HG03108 (cell line): ENCODE measurements around the gene CNTNAP3.
"Not testable (repeated sequence)": the region's sequence is repeated elsewhere in the genome, so short reads cannot be mapped to it uniquely, and the experiment has no call there.

Experiments
- ATAC-seq: cut with Tn5 transposase; IDR thresholded peaks from one replicate; pipeline ENCODE4 v1.9.1; 2021; ENCODE audit warnings: moderate library complexity; ENCODE audit not compliant: unreplicated experiment

The CNTNAP3 gene

DNA sequence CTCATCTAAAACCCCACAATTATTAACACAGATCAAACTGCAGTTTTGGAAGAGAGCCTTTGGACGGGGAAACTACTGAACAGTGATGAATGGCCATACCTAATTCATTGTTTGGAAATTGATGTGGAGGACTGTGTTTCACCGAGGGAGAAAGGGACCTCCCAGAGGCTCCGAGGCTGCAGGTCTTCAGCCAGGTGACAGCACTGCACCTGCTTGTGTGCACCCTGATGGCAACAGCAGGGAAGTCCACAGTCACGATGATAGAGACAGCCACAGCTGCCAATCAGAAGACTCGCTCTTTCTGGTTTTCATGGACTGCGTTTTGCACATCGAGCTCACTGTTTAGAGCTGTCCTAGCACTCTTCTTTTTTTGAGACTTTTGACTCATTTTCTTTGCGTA, 214.4 kb downstream of the CNTNAP3 start:
- ATAC-seq, result not testable (repeated sequence)

DNA sequence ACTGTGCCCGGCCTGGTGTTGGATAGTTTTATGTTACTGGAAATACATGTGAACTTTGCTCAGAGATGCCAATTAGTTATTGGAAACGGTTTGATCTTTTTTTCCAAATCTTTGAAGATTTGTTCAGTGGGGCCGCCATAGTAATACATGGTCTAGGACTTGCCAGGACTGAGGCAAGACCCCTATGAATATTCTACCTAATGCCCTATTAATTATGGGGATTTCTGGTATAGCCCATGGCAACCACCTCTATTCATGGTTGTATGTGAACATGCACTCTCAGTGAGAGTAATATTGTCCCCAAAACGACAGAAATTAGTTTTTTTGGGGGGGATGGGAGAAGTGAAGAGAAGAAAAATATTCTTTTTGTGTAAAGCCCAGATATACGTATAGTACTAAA, 220.3 kb downstream of the CNTNAP3 start:
- not testable (repeated sequence) for ATAC-seq

DNA sequence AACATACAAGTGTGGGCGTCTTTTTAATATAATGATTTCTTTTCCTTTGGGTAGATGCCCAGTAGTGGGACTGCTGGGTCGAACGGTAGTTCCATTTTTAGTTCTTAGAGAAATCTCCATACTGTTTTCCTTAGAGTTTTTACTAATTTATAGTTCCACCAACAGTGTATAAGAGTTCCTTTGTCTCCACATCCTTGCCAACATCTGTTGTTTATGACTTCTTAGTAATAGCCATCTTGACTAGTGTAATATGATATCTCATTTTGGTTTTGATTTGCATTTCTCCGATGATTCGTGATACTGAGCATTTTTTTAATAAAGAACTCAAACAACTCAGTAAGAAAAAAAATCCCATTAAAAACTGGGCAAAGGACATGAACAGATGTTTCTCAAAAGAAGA, 225.0 kb downstream of the CNTNAP3 start:
- ATAC-seq, result not testable (repeated sequence)

GRCh38 chr9:39054453-39054852, 233.5 kb downstream of the CNTNAP3 start:
- not testable (repeated sequence) for ATAC-seq

- not testable (repeated sequence) for ATAC-seq
These were observed 241.1 kb downstream of the CNTNAP3 start for GRCh38 chr9:39046833-39047232.

DNA sequence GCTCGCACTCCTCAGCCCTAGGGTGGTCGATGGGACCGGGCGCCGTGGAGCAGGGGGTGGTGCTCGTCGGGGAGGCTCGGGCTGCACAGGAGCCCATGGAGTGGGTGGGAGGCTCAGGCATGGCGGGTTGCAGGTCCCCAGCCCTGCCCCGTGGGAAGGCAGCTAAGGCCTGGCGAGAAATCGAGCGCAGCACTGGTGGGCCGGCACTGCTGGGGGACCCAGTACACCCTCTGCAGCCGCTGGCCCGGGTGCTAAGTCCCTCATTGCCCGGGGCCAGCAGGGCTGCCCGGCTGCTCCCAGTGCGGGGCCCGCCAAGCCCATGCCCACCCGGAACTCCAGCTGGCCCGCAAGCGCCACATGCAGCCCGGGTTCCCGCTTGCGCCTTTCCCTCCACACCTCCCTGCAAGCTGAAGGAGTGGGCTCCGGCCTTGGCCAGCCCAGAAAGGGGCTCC, 245.6 kb downstream of the CNTNAP3 start:
- not testable (repeated sequence) for ATAC-seq

GRCh38 chr9:39041774-39042173, 246.2 kb downstream of the CNTNAP3 start:
- ATAC-seq, result not testable (repeated sequence)

- not testable (repeated sequence) for ATAC-seq
These were observed 248.8 kb downstream of the CNTNAP3 start for GRCh38 chr9:39039148-39039547.

GRCh38 chr9:39038221-39038620, 249.7 kb downstream of the CNTNAP3 start:
- not testable (repeated sequence) for ATAC-seq

DNA sequence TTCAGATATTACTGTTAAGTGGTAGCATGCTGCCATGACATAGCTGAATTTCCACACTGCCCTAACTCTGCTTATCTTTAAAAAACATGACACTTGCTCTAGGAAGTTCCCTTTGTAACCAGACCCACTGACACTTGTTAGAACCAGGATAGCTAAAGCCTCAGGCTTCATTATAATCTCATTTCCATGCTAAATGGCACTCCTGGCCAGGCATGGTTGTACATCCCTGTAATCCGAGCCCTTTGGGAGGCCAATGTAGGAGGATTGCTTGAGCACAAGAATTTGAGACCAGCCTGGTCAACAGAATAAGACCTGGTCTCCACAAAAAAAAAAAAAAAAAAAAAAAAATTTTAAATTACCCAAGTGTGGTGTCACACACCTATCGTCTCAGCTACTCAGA, 254.1 kb downstream of the CNTNAP3 start:
- not testable (repeated sequence) for ATAC-seq

- not testable (repeated sequence) for ATAC-seq
These were observed 257.6 kb downstream of the CNTNAP3 start for GRCh38 chr9:39030204-39031019.

GRCh38 chr9:39028855-39029254, 259.1 kb downstream of the CNTNAP3 start:
- ATAC-seq, result not testable (repeated sequence)

DNA sequence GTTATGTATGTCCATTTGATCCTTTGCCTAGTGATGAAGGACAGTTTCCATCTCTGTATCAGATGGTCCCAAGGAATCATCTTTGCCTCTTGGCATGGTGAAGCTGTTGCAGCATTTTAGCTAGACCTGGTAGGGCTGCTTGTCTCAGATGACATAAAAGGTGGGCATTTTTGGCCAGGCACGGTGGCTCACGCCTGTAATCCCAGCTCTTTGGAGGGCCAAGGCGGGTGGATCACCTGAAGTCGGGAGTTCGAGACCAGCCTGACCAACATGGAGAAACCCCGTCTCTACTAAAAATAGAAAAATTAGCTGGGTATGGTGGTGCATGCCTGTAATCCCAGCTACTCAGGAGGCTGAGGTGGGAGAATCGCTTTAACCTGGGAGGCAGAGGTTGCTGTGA, 259.8 kb downstream of the CNTNAP3 start:
- ATAC-seq, result not testable (repeated sequence)

- not testable (repeated sequence) for ATAC-seq
These were observed 261.9 kb downstream of the CNTNAP3 start for GRCh38 chr9:39025911-39026588.
